Inflammatory macrophage treated with lipopolysaccharide for 4 hours (primary cell): ENCODE data around the gene CDNF.
"Not testable (repeated sequence)": the region's sequence is repeated elsewhere in the genome, so short reads cannot be mapped to it uniquely, and the experiment has no call there.

Experiments
- DNase-seq: peaks from one replicate; pipeline ENCODE4 v3.0.0-alpha.2; 2020

The CDNF gene

GRCh38 chr10:14838582-14839304 lies 906 bp upstream of the CDNF start:
- peak; percentile 27 for DNase-seq

DNA sequence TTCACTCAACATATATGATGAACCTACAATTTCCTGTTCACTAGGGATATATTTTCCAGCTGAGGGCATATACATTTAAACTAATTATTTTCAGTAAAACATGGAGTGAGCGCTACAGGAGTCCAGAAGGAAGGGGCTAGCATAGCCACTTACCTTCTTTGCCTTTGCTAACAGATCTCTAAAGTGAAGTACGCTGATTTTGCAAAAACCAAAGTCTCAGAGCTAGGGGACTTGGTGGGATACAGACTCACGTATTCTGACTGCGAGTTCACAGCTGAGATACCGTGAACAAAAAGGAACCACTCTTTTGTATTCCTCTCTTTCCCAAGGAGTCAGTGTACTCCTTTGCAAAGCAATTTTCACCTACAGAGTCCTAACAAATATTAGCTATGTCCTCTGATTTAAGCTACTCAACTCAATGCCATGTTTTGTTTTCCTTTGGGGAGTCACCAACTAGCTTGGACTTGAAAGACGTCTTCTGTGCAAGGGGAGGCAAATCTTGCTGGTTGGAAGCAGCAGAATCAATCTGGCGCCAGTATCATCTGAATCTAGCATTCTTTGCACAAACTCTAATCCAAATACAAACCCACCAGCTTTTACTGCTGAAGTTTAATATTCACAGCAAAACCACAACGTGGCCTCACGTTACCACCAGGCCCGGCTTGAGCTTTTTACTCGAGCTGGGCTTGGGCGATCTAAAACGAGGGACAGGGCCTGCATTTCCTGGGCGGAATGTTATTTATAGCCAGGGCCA lies 657 bp downstream of the CDNF start:
- DNase-seq: no peak

DNA sequence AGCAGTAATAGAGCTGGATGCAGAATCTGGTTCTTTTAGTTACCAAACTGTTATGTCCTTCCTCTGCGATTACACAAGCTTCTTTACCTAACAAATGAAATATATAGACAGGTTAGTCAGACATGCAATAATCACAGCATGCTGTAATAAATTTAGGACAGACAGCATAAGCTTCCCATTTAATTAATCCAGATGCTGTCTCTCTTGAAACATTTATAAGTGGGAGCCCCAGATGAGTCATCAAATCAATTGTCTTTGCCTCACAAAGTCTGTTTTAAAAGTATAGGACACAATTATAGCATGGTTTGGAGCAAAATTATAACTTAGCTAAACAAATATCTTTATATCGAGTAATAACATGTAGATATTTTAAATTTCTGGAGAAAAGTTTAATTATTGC lies 1.6 kb downstream of the CDNF start:
- DNase-seq: no peak

DNA sequence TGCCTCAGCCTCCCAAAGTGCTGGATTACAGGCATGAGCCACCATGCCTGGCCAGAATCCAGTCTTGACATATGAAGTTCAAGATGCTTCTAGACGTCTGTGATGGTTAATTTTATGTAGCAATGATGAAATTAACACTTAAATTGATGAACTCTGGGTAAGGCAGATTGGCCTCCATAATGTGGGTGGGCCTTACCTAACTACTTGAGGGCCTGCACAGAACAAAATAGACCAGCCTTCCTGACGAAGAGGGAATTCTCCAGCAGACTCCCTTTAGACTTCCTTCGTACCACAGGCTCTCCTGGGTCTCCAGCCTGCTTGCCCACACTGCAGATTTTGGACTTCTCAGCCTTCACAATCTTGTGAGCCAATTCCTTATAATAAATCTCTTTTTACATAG lies 4.7 kb downstream of the CDNF start:
- no peak for DNase-seq

DNA sequence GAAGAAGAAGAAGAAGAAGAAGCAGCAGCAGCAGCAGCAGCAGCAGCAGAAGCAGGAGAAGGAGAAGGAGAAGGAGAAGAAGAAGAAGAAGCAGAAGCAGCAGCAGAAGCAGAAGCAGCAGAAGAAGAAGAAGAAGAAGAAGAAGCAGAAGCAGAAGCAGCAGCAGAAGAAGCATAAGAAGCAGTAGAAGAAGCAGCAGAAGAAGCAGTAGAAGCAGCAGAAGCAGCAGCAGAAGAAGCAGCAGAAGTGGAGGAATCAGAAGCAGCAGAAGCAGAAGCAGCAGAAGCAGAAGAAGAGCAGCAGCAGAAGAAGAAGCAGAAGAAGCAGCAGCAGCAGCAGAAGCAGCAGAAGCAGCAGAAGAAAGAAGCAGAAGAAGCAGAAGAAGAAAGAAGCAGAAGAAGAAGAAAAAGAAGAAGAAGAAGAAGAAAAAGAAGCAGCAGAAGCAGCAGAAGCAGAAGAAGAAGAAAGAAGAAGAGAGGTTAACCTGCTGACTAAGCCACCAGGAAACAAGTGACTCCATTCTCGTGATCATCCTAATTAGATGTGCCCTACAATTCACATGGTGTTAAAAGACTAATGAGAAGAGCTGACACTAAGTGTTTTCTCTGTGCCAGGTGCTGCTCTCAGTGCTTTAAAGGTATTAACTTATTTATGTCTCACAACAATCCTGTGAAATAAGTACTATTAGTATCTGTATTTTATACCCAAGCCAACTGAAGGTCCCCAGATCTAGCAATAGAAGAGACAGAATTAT lies 11.6 kb downstream of the CDNF start:
- DNase-seq: peak; percentile 43

- no peak for DNase-seq
Measured at GRCh38 chr10:14823966-14824365, 13.9 kb downstream of the CDNF start.

DNA sequence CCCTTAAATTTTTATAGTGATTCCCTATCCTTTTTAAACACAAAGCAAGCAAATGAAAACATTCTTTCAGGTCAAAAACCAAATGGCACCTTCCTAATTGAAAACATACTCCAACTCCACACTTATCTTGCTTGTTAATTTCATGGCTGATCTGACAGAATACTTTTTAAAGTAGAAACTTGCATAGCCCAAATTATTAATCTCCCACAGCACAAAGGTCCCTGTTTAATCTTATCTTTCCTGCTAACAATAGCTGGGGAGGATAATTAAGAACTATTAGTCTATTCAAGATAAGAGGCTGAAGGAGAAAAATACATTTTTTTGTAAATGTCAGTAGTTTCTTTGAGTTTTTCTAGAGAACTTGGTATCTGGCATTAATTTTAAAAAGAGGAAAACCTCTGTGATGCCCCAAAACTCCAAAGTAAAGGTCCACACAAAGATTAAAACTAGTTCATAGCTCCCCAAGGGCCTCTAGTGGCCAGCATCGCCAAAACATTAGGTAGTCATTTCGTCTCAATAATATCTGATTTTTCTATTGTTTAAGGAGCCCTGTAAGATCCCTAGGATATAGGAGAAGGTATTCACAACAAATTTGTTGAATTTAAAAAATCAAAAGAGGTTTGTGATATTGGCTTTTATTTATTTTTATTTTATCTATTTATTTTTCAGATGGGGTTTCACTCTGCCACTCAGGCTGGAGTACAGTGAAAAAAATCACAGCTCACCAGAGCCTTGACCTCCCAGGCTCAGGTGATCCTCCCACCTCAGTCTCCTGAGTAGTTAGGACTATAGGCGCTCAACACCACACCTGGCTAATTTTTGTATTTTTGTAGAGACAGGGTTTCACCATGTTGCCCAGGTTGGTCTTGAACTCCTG lies 14.7 kb downstream of the CDNF start:
- peak; percentile 53 for DNase-seq

- DNase-seq: no peak
Measured at GRCh38 chr10:14821635-14822375, 16.0 kb downstream of the CDNF start.

DNA sequence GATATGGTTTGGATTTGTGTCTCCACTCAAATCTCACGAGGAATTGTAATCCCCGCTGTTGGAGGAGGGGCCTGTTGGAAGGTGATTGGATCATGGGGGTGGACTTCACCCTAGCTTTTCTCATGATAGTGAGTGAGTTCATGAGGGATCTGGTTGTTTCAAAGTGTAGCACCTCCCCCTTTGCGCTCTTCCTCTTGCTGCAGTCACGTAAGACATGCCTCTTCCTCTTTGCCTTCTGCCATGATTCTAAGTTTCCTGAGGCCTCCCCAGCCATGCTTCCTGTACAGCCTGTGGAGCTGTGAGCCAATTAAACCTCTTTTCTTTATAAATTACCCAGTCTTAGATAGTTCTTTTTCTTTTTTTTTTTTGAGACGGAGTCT lies 17.1 kb downstream of the CDNF start:
- peak; percentile 18 for DNase-seq

- no peak for DNase-seq
Measured at GRCh38 chr10:14820010-14820774, 17.6 kb downstream of the CDNF start.

- DNase-seq: not testable (repeated sequence)
Measured at GRCh38 chr10:14816717-14817116, 21.1 kb downstream of the CDNF start.

- no peak for DNase-seq
Measured at GRCh38 chr10:14815681-14816080, 22.2 kb downstream of the CDNF start.

DNA sequence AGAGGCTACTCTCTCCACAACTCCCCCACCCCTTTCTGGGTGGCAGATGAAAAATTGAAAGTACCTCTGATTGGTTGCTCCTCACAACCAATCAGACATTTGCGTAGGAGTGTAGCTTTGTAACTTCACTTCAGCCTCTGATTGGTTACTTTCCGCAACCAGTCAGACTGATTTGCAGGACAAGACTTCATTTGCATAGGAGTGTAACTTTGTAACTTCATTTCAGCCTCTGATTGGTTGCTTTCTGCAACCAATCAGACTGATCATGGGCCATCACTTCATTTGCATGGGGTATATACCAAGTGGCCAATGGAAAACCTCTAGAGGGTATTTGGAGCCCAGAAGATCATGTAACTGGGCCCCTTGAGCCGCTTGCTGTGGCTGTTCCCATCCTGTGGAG lies 25.6 kb downstream of the CDNF start:
- no peak for DNase-seq

DNA sequence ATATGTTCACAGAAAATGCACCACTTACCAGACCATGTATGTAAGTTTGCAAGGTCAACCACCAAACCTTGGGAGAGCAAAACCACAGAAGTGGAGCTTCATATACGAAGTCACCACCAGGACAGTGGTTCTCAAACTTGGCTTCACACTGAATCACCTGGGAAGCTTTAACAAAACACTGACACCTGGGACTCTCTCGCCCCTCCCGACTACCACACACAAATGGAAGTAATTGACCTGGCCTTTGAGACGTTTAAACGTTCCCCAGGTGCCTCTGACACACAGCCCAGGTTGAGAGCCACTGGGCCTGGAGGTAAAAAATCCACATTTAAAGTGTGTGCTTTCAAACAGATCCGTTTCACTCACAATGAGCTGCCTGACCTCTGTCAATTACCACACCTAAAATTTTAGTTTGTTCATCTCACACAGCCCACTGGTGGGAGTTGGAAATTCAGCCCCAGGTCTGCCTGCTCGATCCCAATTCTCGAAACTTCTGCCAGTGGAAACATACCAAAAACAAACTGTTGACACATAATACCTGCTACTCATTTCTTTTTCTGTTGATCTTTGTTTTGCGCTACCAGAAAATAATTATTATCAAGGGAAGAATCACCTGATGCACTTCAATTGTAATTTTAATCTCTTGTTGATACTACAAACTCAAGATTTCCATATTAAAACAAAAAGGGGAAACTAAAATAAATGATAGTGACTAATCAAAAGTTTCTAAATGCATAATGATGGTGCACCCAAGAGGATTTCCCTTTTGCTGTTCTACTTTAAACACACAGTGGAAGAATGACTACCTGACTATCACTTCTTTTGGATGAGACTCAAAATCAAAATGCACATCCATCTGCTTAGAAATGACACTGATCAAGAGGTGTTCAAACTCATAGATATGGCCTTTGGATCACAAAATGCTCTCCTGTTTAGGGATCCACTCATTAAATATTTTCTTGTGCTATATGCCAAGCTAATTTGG lies 26.6 kb downstream of the CDNF start:
- no peak for DNase-seq

- no peak for DNase-seq
Measured at GRCh38 chr10:14806318-14806717, 31.5 kb downstream of the CDNF start.

DNA sequence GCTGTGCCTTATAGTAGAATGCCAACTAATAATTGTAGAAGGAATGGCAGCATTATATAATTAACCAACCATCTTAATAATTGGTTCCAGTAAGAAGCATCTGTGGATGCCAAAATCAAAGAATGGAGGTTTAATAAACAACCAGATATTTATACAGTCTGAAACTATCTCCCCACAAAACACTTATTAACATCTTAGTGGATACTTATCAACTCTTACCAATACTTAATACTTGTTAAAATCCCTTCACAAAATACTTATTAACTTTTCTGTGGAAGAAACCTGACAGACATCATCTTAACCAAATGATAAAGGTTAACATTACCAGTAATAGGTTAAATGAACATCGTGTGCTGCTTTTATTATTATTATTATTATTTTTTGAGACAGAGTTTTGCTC lies 34.0 kb downstream of the CDNF start:
- DNase-seq: no peak

DNA sequence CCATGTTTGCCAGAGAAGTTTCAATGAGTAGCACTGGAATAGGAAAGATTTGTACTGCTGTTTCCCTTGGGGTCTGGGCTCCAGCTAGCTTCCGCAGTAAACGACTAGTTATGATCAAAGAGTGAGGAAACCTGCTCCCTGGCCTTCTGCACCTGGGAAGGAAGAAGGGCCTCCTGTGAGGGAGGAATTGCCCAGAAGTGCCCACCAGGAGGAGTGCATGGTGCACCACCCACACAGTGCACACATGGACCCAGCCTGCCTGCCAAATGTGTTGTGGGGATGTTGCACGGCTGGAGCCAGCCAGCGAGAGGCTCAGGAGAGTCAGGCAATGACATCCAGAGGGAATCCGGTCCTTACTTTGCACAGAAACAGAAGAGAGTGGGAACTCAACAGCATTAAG lies 36.1 kb downstream of the CDNF start:
- DNase-seq: no peak

DNA sequence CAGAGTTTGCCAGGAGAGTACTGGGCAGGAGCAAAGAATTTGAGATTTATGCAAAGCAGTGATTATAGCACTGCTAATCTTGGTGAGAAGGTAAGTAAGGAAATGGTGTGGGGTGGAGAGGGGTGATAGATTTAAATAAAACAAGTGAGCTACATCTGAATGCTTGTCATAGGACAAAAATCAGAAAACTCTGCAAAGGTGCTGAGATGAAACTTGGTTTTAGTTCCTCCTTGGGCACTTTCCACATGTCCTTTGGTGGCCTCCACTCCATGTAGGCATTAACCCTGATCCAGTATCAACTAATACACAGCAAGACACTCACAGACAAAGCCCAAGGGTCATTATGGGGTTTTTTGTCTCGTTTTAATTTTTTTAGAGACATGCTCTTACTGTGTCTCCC lies 37.4 kb downstream of the CDNF start:
- DNase-seq: no peak

DNA sequence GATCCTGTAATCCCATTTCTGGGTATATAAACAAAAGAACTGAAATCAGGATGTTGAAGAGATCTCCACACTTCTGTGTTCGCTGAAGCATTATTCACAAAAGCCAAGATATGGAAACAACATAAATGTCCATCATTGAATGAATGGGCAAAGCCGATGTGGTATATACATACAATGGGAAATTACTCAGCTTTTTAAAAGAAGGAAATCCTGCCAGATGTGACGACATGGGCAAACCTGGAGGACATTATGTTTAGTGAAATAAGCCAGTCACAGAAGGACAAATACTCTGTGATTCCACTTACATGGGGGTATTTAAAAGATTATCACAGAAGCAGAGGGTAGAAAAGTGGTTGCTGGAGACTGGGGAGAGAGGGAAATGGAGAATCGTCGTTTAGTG lies 39.2 kb downstream of the CDNF start:
- DNase-seq: no peak

DNA sequence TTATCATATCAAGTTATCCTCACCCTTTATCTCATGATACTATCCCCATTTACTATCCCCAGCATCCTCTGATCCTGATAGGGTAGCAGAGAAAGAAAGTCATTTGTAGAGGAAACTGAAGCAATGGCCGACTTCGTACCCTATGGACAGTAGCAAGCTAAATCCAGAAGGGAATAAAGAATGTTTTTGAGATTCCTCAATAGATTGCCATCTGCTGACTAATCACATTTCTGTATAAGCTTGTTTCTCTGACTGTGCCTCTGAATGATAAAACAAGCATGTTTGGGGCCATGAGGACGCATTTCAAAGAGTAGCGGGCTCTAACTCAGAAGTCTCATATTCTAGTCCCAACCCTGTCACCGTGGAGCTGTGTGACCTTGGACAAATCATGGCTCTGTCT lies 49.9 kb downstream of the CDNF start:
- no peak for DNase-seq
